ENCODE results near the gene NPR2. TPM values are rescaled to one million over a fixed set of nuclear protein-coding genes. Genes with fewer than 3 reads are reported as not detected.

NPR2 gene
- total RNA-seq, 1 experiment from 2014 or later, result 18.8 TPM

- H3K4me2 ChIP-seq (ENCODE audit: low read length), result no peak overlapping the region
- ChIA-PET CTCF (no interaction called here), POLR2A (no interaction called here), RAD21 (ENCODE audit: low non-redundant PET in 1 of 2, low total read pairs in 2 of 2, uncharacterized antibody in 2 of 2, unreplicated experiment in 2 of 2) (no interaction called here)
- no peaks in the 10 kb centered on the region for H3K27me3 ChIP-seq (ENCODE audit: insufficient read depth, low read length)
- H3K27ac ChIP-seq (ENCODE audit: low read depth, low read length), result no peak overlapping the region
- TF ChIP-seq EGR1 (IDR thresholded peaks at IDR 0.05; ENCODE audit: low read depth) (no peak), POLR2A (IDR thresholded peaks at IDR 0.05; ENCODE audit: borderline replicate concordance, extremely low read depth, insufficient read depth, insufficient read length) (no peak), POLR2AphosphoS5 (IDR thresholded peaks at IDR 0.05; ENCODE audit: low read depth, low read length) (no peak), EZH2phosphoT487 (IDR thresholded peaks at IDR 0.05; ENCODE audit: borderline replicate concordance) (no peak), ZFX (IDR thresholded peaks at IDR 0.05) (no peak), SRF (IDR thresholded peaks at IDR 0.05; ENCODE audit: low read depth) (no peak), SIN3A (IDR thresholded peaks at IDR 0.05; ENCODE audit: low read depth) (no peak), CTCF (IDR thresholded peaks at IDR 0.05 in 2 of 3, conservative IDR thresholded peaks at IDR 0.05 in 1 of 3; ENCODE audit: borderline replicate concordance in 1 of 3, insufficient read depth in 1 of 3, low read depth in 2 of 3, low read length in 2 of 3) (no peak), ZBTB33 (IDR thresholded peaks at IDR 0.05; ENCODE audit: extremely low read depth, insufficient replicate concordance, low read length) (no peak), REST (IDR thresholded peaks at IDR 0.05; ENCODE audit: low read depth) (no peak), JUND (IDR thresholded peaks at IDR 0.05) (no peak), YY1 (IDR thresholded peaks at IDR 0.05; ENCODE audit: extremely low read depth, insufficient replicate concordance, low read depth, low read length) (no peak), ELF1 (IDR thresholded peaks at IDR 0.05; ENCODE audit: borderline replicate concordance, low read depth) (no peak), CBX3 (IDR thresholded peaks at IDR 0.05; ENCODE audit: low read depth) (no peak), ZNF274 (IDR thresholded peaks at IDR 0.05; ENCODE audit: low read depth, low read length) (no peak), RAD21 (IDR thresholded peaks at IDR 0.05; ENCODE audit: low read depth) (no peak), FOSL1 (IDR thresholded peaks at IDR 0.05; ENCODE audit: low read depth) (no peak), TCF7L2 (IDR thresholded peaks at IDR 0.05; ENCODE audit: borderline replicate concordance, extremely low read depth, insufficient read depth, insufficient read length) (no peak)
- H3K4me1 ChIP-seq (ENCODE audit: control insufficient read depth in 1 of 2, insufficient read depth in 2 of 2, low read length in 2 of 2), result peaks cover 6 to 10% of the 10 kb centered on the region in 2 experiments; a peak in 3 of 4 replicates
- no TSS peak for BruUV-seq (replicated peaks)
- intact Hi-C loops (cut with micrococcal nuclease), result no loop called here
- ATAC-seq (no peak), DNase-seq (ENCODE audit: low read depth, low spot score) (no peak)
- H3K9me2 ChIP-seq (ENCODE audit: insufficient read depth), result no peaks in the 10 kb centered on the region
- H3K79me2 ChIP-seq (ENCODE audit: insufficient read depth, low read length), result peaks cover 40% of the 10 kb centered on the region
- H4K20me1 ChIP-seq (ENCODE audit: insufficient read depth), result no peaks in the 10 kb centered on the region
- H3K4me3 ChIP-seq (replicated peaks in 1 of 2; ENCODE audit: low read depth in 1 of 2, low read length in 2 of 2), result no peak overlapping the region
- H2AFZ ChIP-seq (ENCODE audit: low read depth, low read length, poor library complexity, severe bottlenecking), result no peak overlapping the region
- H3K9me3 ChIP-seq (ENCODE audit: control insufficient read depth in 1 of 2, insufficient read depth in 1 of 2, low read depth in 1 of 2, low read length in 2 of 2), result no peaks in the 10 kb centered on the region
- H3K9ac ChIP-seq (ENCODE audit: low read length), result no peak overlapping the region
- H3K36me3 ChIP-seq (ENCODE audit: control insufficient read depth in 1 of 2, insufficient read depth in 2 of 2, low read length in 2 of 2), result no peaks in the 10 kb centered on the region
Observed at GRCh38 chr9:35763181-35763580, 28.2 kb upstream of the NPR2 start.
